Suprapubic skin (tissue), 4 donors: ENCODE results near the gene PSMD4.

Experiments used
- EP300 ChIP-seq: sonication (generic); formaldehyde crosslinking; IDR thresholded peaks from one replicate; pipeline ENCODE4 v1.6.1; 2017; ENCODE audit warnings: antibody characterized with exemption
- POLR2A ChIP-seq, 2 donors: fragments of 450-650 bp; IDR thresholded peaks; one replicate each; pipeline ENCODE4 v1.6.1; 2017; ENCODE audit warnings: antibody characterized with exemption in 2 of 2, mild to moderate bottlenecking in 2 of 2, moderate library complexity in 2 of 2
- POLR2AphosphoS5 ChIP-seq, 3 donors: sonication (generic); formaldehyde crosslinking; IDR thresholded peaks; one replicate each; pipeline ENCODE4 v1.6.1; 2017; ENCODE audit warnings: antibody characterized with exemption in 3 of 3
- TF ChIP-seq, protein P1 (sequence below), 2 donors: fragments of 200-600 bp in 1 of 2; fragments of 450-650 bp in 1 of 2; sonication (generic) in 1 of 2; IDR thresholded peaks; one replicate each; pipeline ENCODE4 v1.5.1; 2016 to 2019; ENCODE audit warnings: antibody characterized with exemption in 2 of 2, mild to moderate bottlenecking in 1 of 2, moderate library complexity in 1 of 2

DNA sequence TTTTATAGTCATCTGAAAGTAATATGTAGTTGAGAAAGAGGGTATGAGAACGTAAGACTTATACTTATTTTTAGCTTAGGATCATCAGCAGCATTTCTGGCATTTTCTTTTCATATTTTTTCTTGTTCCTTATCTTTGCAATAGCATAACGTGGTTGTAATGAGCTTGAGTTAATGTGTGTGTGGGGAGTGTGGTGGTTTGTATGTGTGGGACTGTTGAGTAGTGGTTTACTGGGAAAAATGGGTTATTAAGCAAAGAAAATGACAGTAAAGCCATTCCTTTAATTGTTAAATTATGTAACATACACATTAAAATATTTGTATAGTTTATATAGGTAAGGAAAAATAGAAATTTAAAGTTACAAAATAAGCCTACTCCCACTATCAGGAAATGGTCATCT, 41.0 kb upstream of the PSMD4 start:
- TF ChIP-seq, protein P1, sequence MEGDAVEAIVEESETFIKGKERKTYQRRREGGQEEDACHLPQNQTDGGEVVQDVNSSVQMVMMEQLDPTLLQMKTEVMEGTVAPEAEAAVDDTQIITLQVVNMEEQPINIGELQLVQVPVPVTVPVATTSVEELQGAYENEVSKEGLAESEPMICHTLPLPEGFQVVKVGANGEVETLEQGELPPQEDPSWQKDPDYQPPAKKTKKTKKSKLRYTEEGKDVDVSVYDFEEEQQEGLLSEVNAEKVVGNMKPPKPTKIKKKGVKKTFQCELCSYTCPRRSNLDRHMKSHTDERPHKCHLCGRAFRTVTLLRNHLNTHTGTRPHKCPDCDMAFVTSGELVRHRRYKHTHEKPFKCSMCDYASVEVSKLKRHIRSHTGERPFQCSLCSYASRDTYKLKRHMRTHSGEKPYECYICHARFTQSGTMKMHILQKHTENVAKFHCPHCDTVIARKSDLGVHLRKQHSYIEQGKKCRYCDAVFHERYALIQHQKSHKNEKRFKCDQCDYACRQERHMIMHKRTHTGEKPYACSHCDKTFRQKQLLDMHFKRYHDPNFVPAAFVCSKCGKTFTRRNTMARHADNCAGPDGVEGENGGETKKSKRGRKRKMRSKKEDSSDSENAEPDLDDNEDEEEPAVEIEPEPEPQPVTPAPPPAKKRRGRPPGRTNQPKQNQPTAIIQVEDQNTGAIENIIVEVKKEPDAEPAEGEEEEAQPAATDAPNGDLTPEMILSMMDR (IDR thresholded peaks at IDR 0.05), result no peak
- TF ChIP-seq POLR2A (IDR thresholded peaks at IDR 0.05) (no peak), EP300 (no peak), POLR2AphosphoS5 (IDR thresholded peaks at IDR 0.05) (no peak)
